Keratinocyte (primary cell): ENCODE data around the gene SNX14.

ENCODE experiments used
- CTCF ChIP-seq, 3 experiments: IDR thresholded peaks in 1 of 3; conservative IDR thresholded peaks in 1 of 3; optimal IDR thresholded peaks in 1 of 3; 2 replicates in 2 of 3; 3 replicates in 1 of 3; pipeline versions ENCODE3 to v1.5.1; 2011; ENCODE audit warnings: low read length in 3 of 3, mild to moderate bottlenecking in 3 of 3, moderate library complexity in 2 of 3, control low read depth in 1 of 3, inconsistent platforms in 1 of 3; ENCODE audit not compliant: insufficient read depth in 2 of 3; ENCODE audit errors: extremely low read depth in 1 of 3
- EZH2 ChIP-seq: IDR thresholded peaks from one replicate; pipeline ENCODE4 v1.6.1; 2012; ENCODE audit warnings: inconsistent platforms, mild to moderate bottlenecking, low read length, moderate library complexity

GRCh38 chr6:85482206-85482904, 111.3 kb downstream of the SNX14 start:
- TF ChIP-seq CTCF (optimal IDR thresholded peaks at IDR 0.05 in 1 of 3, IDR thresholded peaks at IDR 0.05 in 1 of 3, conservative IDR thresholded peaks at IDR 0.05 in 1 of 3; ENCODE audit: extremely low read depth in 1 of 3, insufficient read depth in 2 of 3, low read length in 3 of 3) (no peak), EZH2 (no peak)
